K562 (cell line): Measurements from ENCODE around the gene NME4. TPM values are rescaled to one million over a fixed set of nuclear protein-coding genes. Genes with fewer than 3 reads are reported as not detected.

Experiments used
- CHAMP1 ChIP-seq: fragments of 450-650 bp; IDR thresholded peaks from 2 replicates; pipeline ENCODE4 v1.6.1; 2016; ENCODE audit warnings: mild to moderate bottlenecking
- CREB1 ChIP-seq, 2 experiments: sonication (generic) in 1 of 2; formaldehyde crosslinking in 1 of 2; IDR thresholded peaks; 2 replicates each; pipeline versions ENCODE4 v1.6.1 to v1.8.0; 2012 to 2022; ENCODE audit warnings: inconsistent platforms in 1 of 2, mild to moderate bottlenecking in 1 of 2, missing genetic modification reagents in 1 of 2, moderate library complexity in 1 of 2
- HDAC2 ChIP-seq: fragments of 450-650 bp; IDR thresholded peaks from 2 replicates; pipeline ENCODE4 v1.6.1; 2016; ENCODE audit warnings: mild to moderate bottlenecking
- NR4A1 ChIP-seq, 2 experiments: fragments of 250-450 bp in 1 of 2; fragments of 450-650 bp in 1 of 2; sonication (Bioruptor Pico) in 1 of 2; IDR thresholded peaks; 2 replicates each; pipeline versions ENCODE4 v1.4.0 to v1.6.1; 2016 to 2020; ENCODE audit warnings: mild to moderate bottlenecking in 2 of 2, missing compliant biosample characterization in 1 of 2, missing genetic modification characterization in 1 of 2, moderate library complexity in 1 of 2
- PHF20 ChIP-seq: fragments of 450-650 bp; IDR thresholded peaks from 2 replicates; pipeline ENCODE4 v1.6.1; 2018; ENCODE audit not compliant: partially characterized antibody
- RBFOX2 ChIP-seq: fragments of 200-400 bp; formaldehyde crosslinking; IDR thresholded peaks from 2 replicates; pipeline ENCODE4 v1.6.1; 2017; ENCODE audit warnings: low read depth, mild to moderate bottlenecking, low read length, moderate library complexity
- YY1 ChIP-seq, 3 experiments: IDR thresholded peaks; 2 replicates each; pipeline ENCODE4 v1.6.1; 2011; ENCODE audit warnings: low read length in 2 of 3, mild to moderate bottlenecking in 2 of 3, moderate library complexity in 2 of 3, borderline replicate concordance in 1 of 3, control low read depth in 1 of 3, low read depth in 1 of 3; ENCODE audit not compliant: insufficient read depth in 3 of 3, insufficient replicate concordance in 2 of 3, control insufficient read depth in 1 of 3, insufficient read length in 1 of 3; ENCODE audit errors: extremely low read depth in 1 of 3
- ZBTB40 ChIP-seq, 2 experiments: fragments of 450-650 bp in 1 of 2; sonication (generic) in 1 of 2; formaldehyde crosslinking in 1 of 2; IDR thresholded peaks; 2 replicates each; pipeline versions ENCODE4 v1.7.1 to v1.9.0; 2016 to 2022; ENCODE audit warnings: inconsistent platforms in 1 of 2, mild to moderate bottlenecking in 1 of 2, missing genetic modification reagents in 1 of 2
- ZNF586 ChIP-seq: fragments of 450-650 bp; formaldehyde crosslinking; conservative IDR thresholded peaks from 2 replicates; pipeline ENCODE4 v1.4.0; 2020; ENCODE audit warnings: mild to moderate bottlenecking, moderate library complexity
- polyA plus RNA-seq, 8 experiments: library from polyadenylated mRNA; depleted of rRNA in 4 of 8; stranded (reverse) in 5 of 8; unstranded in 3 of 8; fragments of >200 nt; fragmentation: Nextera tagmentation in 2 of 8; fragmentation: Illumina TruSeq in 1 of 8; extraction: Ambion mirVana in 2 of 8; extraction: Trizol in 1 of 8; gene quantifications; 2 replicates each; pipeline versions ENCODE4 v1.2.1 to v1.2.3, GENCODE V29; 2011 to 2014; ENCODE audit warnings: inconsistent platforms in 1 of 8, missing spikeins in 1 of 8
- total RNA-seq, 7 experiments: library from RNA; depleted of rRNA in 6 of 7; stranded (reverse); fragments of >200 nt in 6 of 7; fragmentation: Illumina TruSeq in 2 of 7; extraction: Trizol in 2 of 7; gene quantifications; 2 replicates each; pipeline versions ENCODE4 v1.2.1 to v1.2.3, GENCODE V29; 2011 to 2021; ENCODE audit warnings: low replicate concordance in 1 of 7
- TF ChIP-seq, protein P1 (sequence below): fragments of 250-450 bp; sonication (Bioruptor Pico); IDR thresholded peaks from 2 replicates; pipeline ENCODE4 v1.5.0; 2020; ENCODE audit warnings: mild to moderate bottlenecking, borderline replicate concordance

NME4 gene
- total and polyA plus RNA-seq, 9 of the 15 experiments (the other 6 are each of a cell fraction or from before 2014, with no cell fraction given), result 15.4 to 264 (median 139) TPM

DNA sequence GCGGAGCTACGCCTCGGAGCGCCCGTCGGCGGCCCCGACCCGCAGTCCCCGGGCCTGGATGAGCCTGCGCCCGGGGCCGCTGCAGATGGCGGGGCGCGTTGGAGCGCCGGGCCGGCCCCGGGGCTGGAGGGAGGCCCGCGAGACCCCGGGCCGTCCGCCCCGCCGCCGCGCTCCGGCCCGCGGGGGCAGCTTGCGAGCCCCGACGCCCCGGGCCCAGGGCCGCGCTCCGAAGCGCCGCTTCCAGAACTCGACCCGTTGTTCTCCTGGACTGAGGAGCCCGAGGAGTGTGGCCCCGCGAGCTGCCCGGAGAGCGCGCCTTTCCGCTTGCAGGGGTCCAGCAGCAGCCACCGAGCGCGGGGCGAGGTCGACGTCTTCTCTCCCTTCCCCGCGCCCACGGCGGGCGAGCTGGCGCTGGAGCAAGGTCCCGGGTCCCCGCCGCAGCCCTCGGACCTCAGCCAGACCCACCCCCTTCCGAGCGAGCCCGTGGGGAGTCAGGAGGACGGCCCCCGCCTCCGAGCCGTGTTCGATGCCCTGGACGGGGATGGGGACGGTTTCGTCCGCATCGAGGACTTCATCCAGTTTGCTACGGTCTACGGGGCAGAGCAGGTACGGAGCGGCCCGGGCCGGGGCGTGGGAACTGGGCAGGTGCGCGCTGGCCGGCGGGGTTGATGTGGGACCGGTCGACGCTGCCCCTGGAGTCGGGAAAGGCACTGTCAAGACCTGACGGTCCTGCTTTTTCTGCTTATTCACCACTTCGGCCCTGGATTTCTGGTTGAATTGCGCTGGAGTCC lies 29.3 kb downstream of the NME4 start (continued):
- TF ChIP-seq ZBTB40 (IDR thresholded peaks at IDR 0.05) (no peak), ZBTB40 (CRISPR knock-in tag; IDR thresholded peaks at IDR 0.05) (no peak), CREB1 (IDR thresholded peaks at IDR 0.05) (no peak), CREB1 (CRISPR knock-in tag; IDR thresholded peaks at IDR 0.05) (peak; percentile 10; the same call in 1 of the 2 replicates), HDAC2 (no peak), ZNF586 (CRISPR knock-in tag) (no peak), RBFOX2 (0 out of 2 replicates have a peak, but pooled peaks have one; percentile 20), CHAMP1 (no peak), YY1 (IDR thresholded peaks at IDR 0.05; ENCODE audit: borderline replicate concordance in 1 of 3, control insufficient read depth in 1 of 3, extremely low read depth in 1 of 3, insufficient read depth in 3 of 3, insufficient read length in 1 of 3, insufficient replicate concordance in 2 of 3, low read depth in 1 of 3, low read length in 2 of 3) (peak in 1 of 3 experiments; percentile 3), NR4A1 (CRISPR knock-in tag; IDR thresholded peaks at IDR 0.05) (no peak), NR4A1 (tag; IDR thresholded peaks at IDR 0.05) (no peak), PHF20 (no peak)
- TF ChIP-seq, protein P1, sequence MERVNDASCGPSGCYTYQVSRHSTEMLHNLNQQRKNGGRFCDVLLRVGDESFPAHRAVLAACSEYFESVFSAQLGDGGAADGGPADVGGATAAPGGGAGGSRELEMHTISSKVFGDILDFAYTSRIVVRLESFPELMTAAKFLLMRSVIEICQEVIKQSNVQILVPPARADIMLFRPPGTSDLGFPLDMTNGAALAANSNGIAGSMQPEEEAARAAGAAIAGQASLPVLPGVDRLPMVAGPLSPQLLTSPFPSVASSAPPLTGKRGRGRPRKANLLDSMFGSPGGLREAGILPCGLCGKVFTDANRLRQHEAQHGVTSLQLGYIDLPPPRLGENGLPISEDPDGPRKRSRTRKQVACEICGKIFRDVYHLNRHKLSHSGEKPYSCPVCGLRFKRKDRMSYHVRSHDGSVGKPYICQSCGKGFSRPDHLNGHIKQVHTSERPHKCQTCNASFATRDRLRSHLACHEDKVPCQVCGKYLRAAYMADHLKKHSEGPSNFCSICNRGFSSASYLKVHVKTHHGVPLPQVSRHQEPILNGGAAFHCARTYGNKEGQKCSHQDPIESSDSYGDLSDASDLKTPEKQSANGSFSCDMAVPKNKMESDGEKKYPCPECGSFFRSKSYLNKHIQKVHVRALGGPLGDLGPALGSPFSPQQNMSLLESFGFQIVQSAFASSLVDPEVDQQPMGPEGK (CRISPR knock-in tag), result no peak
